Retinal pigment epithelial cell (primary cell): ENCODE results near the gene F2R.

Experiments
- DNase-seq: peaks from one replicate; pipeline ENCODE4 v3.0.0-alpha.2; 2010; ENCODE audit warnings: low read depth
- H3K4me3 ChIP-seq: 2 replicates; pipeline ENCODE4 v1.5.1; 2011; ENCODE audit warnings: mild to moderate bottlenecking, low read length, control low read depth, moderate library complexity
- TF ChIP-seq, protein P1 (sequence below): conservative IDR thresholded peaks from 2 replicates; pipeline ENCODE4 v1.5.1; 2011; ENCODE audit warnings: low read depth, low read length, control low read depth, inconsistent platforms

The F2R gene

DNA sequence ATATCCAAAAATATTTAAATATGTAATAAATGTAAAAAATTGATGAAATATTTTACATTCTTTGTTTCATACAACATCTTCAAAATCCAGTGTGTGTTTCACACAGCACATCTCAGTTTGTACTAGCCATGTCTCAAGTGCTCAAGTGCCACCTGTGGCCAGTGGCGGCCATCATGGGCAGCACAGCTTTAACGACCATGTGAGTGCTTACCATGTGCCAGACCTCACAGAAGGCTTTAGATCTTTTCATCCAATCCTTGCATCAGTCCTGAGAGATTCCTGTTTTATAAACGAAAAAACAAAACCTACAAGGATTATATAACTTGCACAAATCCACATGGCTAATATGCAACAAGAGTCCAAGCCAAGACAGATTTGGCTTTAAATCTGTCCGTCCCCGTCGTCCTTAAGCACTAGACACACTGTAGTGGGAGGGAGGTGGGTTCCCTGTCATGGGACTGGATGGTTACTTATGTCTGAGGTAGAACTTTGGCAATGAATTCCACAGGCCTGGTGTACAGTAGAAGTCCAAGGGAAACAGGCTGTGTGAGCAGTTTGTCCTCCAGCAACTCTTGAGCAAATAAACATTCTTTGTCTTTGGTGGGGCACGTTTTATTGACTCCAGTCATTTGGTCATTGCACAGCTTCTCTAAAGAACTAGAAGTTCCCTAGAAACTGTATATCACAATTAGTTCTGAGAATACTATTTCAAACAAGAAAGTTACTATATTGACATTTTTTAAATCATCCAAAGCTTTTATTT lies 25.0 kb upstream of the F2R start:
- DNase-seq, result peak; percentile 98
- TF ChIP-seq, protein P1, sequence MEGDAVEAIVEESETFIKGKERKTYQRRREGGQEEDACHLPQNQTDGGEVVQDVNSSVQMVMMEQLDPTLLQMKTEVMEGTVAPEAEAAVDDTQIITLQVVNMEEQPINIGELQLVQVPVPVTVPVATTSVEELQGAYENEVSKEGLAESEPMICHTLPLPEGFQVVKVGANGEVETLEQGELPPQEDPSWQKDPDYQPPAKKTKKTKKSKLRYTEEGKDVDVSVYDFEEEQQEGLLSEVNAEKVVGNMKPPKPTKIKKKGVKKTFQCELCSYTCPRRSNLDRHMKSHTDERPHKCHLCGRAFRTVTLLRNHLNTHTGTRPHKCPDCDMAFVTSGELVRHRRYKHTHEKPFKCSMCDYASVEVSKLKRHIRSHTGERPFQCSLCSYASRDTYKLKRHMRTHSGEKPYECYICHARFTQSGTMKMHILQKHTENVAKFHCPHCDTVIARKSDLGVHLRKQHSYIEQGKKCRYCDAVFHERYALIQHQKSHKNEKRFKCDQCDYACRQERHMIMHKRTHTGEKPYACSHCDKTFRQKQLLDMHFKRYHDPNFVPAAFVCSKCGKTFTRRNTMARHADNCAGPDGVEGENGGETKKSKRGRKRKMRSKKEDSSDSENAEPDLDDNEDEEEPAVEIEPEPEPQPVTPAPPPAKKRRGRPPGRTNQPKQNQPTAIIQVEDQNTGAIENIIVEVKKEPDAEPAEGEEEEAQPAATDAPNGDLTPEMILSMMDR, result no peak
- no peak overlapping the region for H3K4me3 ChIP-seq

DNA sequence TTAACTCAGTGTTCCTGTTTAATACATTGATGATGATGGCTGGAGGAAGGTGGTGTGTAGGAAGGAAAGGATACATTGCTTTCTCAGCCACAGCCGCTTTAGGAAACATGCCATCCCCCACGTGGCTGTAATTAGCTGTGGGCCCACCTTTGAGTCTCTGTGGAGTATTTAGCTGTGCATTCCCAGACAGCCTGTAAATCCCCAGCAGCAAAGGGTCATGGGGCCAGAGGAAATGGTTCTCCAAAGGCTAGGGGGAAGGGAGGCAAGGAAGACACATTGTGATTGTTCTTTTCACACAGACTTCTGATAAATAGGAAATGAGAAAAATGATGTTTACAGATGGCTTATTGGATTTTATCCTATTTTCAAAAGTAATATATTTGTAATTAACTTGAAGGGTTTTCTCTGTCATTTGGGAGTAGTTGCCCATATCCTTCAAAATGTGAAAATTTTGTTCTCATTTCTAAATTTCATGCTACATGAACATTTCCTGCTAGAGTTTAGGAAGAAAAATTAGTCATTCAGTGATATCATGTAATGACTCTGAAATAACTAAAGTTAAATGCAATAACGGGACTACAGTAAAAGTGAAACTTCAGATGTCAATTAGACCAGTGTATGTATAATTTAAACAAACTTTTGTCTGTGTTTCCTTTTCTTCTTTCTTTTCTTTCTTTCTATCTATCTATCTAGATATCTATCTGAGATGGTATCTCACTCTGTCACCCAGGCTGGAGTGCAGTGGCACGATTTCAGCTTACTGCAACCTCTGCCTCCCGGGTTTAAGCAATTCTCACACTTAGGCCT lies 24.3 kb upstream of the F2R start:
- DNase-seq, result peak; percentile 96

DNA sequence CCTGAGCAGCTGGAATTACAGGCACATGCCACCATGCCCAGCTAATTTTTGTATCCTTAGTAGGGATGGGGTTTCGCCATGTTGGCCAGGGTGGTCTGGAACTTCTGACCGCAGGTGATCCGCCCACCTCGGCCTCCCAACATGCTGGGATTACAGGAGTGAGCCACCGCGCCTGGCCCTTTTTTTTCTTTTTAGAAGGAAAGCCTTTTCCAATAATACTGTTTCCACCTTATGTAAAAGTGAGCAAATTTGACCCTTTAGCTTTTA lies 23.7 kb upstream of the F2R start:
- no peak for DNase-seq
- TF ChIP-seq, protein P1, result no peak
- no peak overlapping the region for H3K4me3 ChIP-seq

More for the DNA sequence above, 24.3 kb upstream of the F2R start:
- TF ChIP-seq, protein P1, result no peak
- H3K4me3 ChIP-seq, result no peak overlapping the region

DNA sequence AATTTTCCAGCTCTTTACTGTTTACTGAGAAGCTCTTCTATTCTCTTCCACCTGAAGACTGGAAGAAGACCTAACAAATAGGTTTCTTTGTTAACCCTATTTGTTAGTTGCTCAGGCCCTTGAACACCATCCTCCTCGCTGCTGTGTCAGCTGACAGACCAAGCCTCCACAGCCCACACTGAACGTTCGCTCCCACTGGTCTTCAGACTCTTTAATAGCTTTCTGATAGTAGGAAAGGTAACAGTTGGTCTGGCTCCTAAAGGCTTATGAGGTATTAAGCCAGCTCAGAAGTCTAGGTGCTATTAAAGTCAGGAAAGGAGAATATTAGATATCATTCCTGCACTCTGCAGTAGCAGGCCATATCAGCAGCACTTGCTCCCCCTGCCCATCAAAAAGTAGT lies 23.3 kb upstream of the F2R start:
- H3K4me3 ChIP-seq, result no peak overlapping the region
- no peak for DNase-seq
- TF ChIP-seq, protein P1, result no peak

DNA sequence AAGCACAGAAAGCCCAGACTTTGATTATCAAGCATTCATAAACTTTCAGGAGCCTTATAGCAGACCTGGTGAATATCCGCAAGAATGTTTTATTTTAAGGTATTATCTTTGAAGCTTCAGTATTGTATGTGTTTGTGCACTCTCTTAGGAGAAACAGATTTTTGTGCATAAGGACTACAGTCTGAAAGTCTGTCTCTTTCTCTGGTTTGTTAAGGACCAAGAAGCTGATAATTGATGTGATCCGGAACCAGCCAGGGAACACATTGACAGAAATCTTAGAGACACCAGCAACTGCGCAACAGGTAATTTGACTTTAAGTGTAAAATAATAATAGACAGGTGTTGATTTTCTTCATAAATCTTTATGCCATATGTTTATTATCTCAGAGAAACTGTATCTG lies 22.8 kb upstream of the F2R start:
- H3K4me3 ChIP-seq, result no peak overlapping the region
- TF ChIP-seq, protein P1, result no peak
- DNase-seq, result no peak

DNA sequence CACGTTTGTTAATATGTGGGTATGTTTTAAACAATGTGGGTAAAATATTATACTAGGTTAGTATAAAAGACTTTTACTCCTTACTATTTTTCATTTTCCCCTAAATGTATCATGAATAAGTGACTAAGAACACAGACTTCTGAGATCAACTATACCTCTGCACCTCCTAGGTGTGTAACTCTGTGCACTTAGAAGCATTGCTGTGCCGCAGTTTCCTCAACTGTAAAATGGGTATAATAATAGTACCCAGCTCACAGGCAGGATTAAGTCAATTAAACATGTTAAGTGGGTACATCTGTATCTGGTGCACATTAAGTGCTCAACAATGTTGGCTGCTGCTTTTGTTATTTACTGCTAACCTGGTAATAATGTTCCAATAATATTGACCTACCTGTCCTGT lies 21.6 kb upstream of the F2R start:
- no peak overlapping the region for H3K4me3 ChIP-seq
- no peak for DNase-seq
- TF ChIP-seq, protein P1, result no peak

DNA sequence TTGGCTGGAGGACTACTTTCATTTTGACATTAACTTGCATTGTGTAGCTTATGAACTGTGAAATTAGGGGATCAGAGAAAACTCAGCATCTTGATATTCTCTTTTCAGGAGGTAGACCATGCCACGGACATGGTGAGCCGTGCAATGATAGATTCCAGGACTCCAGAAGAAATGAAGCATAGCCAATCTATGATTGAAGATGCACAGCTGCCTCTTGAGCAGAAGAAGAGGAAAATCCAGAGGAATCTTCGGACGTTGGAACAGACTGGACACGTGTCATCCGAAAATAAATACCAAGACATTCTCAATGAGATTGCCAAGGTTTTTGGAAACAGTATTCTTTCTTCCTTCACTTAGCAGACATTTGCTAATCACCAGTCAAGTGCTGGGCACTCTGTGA lies 20.6 kb upstream of the F2R start:
- TF ChIP-seq, protein P1, result no peak
- no peak overlapping the region for H3K4me3 ChIP-seq
- no peak for DNase-seq
